GM12892 (cell line): ENCODE measurements around the gene RGS11.

Experiments
- POLR2A ChIP-seq: IDR thresholded peaks from 2 replicates; pipeline ENCODE4 v1.6.1; 2011; ENCODE audit warnings: low read depth, low read length, control low read depth
- POLR2AphosphoS5 ChIP-seq: IDR thresholded peaks from 2 replicates; pipeline ENCODE4 v1.6.1; 2011; ENCODE audit warnings: low read depth, low read length, control low read depth

DNA sequence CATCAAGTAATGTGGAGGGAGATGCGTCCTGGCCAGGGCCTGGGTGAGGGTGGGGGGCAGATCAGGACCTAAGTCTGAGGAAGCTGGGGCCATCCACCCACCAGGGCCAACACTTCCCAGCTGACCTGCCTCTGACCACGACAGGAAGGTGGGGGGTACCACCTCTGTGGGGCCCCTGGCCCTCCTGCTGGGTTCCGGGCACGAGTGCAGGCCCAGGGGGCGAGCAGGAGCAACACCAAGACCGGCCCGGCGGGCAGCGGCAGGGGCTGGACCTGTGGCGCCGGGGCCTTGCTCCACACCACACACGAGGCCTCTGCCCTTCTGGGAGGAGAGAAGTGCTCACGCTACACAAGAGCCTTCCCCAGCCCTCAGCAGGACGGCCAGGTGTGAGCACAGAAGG is 20.5 kb upstream of the RGS11 start:
- TF ChIP-seq POLR2A (no peak), POLR2AphosphoS5 (no peak)
